Vagina (tissue), 2 donors: ENCODE results near the gene PDE11A.

ENCODE experiments used
- POLR2A ChIP-seq, 2 donors: fragments of 450-650 bp; IDR thresholded peaks; one replicate each; pipeline ENCODE4 v1.6.1; 2017; ENCODE audit warnings: antibody characterized with exemption in 2 of 2, mild to moderate bottlenecking in 2 of 2, moderate library complexity in 2 of 2
- POLR2AphosphoS5 ChIP-seq, 2 donors: sonication (generic); formaldehyde crosslinking; IDR thresholded peaks; one replicate each; pipeline ENCODE4 v1.9.0; 2017; ENCODE audit warnings: antibody characterized with exemption in 2 of 2, mild to moderate bottlenecking in 2 of 2, low read depth in 1 of 2; ENCODE audit not compliant: insufficient read depth in 1 of 2
- TF ChIP-seq, protein P1 (sequence below), 3 experiments: fragments of 450-650 bp in 2 of 3; fragments of 200-600 bp in 1 of 3; sonication (generic) in 1 of 3; IDR thresholded peaks; one replicate each; pipeline ENCODE4 v1.5.1; 2017 to 2019; ENCODE audit warnings: antibody characterized with exemption in 3 of 3, mild to moderate bottlenecking in 2 of 3, moderate library complexity in 2 of 3

DNA sequence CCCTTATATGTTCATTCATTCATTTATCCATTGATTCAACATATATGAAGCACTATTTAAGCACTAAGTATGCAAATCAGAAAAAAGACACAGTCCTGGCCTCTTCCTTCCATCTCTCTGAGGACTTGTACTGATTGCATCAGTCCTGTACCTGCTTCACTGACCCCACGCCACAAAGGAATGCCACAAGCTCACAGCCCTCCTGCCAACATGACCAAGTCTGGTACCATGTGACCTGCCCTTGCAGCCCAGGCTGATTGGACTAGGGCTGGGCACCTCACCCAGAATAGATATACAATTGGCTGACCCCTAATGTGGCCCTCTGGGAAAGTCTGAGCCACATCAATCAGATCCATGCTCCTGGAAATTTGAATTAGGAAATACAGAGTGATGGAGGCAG, 483.4 kb downstream of the PDE11A start:
- TF ChIP-seq, protein P1, sequence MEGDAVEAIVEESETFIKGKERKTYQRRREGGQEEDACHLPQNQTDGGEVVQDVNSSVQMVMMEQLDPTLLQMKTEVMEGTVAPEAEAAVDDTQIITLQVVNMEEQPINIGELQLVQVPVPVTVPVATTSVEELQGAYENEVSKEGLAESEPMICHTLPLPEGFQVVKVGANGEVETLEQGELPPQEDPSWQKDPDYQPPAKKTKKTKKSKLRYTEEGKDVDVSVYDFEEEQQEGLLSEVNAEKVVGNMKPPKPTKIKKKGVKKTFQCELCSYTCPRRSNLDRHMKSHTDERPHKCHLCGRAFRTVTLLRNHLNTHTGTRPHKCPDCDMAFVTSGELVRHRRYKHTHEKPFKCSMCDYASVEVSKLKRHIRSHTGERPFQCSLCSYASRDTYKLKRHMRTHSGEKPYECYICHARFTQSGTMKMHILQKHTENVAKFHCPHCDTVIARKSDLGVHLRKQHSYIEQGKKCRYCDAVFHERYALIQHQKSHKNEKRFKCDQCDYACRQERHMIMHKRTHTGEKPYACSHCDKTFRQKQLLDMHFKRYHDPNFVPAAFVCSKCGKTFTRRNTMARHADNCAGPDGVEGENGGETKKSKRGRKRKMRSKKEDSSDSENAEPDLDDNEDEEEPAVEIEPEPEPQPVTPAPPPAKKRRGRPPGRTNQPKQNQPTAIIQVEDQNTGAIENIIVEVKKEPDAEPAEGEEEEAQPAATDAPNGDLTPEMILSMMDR (IDR thresholded peaks at IDR 0.05), result no peak
- no peak for TF ChIP-seq POLR2AphosphoS5 (IDR thresholded peaks at IDR 0.05; ENCODE audit: insufficient read depth in 1 of 2, low read depth in 1 of 2)
- no peak for TF ChIP-seq POLR2A (IDR thresholded peaks at IDR 0.05)
